HG03460 (cell line): ENCODE measurements around the gene CRYGN.

Source experiments
- ATAC-seq: cut with Tn5 transposase; IDR thresholded peaks from one replicate; pipeline ENCODE4 v1.9.1; 2021; ENCODE audit not compliant: unreplicated experiment

CRYGN gene

DNA sequence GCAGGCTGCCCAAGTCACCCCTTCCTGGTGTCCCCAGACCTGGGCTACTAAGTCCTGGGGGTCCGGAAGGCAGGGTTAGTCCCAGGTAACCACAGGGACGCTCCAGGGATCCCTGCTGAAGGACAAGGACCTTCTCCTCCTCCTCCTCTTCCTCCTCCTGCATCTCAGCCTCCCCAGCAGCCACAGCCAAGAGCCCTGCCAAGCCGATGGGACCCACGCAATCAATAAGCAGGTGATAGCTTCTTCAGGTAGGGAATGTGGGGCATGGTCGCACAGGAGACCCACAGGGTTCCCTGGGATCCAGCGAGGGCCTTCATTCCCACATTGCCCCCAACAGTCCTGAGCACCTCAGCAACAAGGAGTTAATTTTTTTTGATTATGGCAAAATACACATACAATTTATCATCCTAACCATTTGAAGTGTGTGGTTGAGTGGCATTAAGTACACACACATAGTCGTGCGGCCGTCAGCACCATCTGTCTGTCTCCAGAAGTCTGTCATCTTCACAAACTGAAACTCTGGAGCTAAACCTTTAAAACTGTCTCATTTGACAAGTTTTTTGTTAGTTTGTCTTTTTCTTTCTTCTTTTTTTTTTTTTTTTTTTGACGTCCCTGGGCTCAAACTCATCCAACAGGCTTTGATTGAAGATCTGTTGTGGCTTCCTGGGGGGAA lies 12.1 kb downstream of the CRYGN start:
- no peak for ATAC-seq

DNA sequence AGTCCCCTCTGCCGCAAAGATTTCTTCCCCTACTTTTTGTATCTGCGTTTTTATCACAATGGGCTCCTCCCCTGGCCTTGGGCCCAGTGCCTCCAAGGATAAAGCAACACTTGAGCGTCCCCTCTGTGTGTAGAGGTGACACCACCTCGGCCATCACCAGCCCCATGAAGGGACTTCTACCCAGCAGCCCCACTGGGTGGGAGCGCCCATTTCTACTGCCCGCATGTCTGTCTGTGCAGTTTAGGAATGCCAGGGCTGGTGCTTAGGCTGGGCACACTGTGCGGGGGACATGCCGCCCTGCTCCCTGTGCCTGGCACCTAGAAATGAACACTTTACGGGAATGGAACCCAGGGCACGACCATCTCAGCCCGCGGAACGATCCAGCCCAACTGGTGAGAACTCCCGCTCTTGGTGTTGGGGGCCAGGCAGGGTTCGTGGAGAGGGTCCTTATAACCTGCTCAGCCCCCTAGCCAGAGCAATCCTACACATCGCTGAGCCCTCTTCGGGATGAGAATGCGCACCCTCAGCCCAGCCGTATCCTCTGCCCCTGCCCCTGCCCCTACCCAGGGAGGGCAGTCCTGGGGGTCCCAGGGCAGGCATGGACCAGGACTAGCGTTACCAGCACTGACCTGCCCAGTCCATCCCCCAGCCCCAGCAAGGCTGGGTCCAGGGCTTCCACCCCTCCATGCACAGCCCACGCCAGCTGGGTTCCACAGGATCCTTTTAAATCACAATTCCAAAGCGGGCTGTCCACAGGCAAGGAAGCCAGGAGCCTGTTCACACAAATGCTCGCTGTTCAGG lies 12.8 kb downstream of the CRYGN start:
- no peak for ATAC-seq

DNA sequence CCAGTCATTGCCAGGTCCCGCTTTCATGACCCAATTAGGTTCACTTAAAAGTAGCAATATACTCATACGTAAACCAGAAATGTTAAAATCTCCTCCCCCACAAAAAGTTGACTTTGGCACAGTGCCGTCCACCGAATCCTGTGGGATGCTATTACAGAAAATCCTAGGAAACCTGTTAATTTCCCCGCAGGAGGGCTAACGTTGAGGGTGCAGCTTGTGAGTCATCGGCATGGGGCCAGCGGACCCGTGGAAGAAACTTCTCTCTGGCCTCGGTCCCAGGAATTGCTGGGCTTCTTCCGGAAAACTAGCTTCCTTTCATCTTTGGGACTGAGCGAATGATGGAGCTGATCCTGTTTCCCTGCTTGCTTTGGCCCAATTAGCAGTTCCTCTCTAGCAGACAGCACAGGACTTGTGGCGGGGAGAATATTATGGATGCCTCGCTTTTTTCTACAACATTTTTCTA lies 13.5 kb downstream of the CRYGN start:
- no peak for ATAC-seq

DNA sequence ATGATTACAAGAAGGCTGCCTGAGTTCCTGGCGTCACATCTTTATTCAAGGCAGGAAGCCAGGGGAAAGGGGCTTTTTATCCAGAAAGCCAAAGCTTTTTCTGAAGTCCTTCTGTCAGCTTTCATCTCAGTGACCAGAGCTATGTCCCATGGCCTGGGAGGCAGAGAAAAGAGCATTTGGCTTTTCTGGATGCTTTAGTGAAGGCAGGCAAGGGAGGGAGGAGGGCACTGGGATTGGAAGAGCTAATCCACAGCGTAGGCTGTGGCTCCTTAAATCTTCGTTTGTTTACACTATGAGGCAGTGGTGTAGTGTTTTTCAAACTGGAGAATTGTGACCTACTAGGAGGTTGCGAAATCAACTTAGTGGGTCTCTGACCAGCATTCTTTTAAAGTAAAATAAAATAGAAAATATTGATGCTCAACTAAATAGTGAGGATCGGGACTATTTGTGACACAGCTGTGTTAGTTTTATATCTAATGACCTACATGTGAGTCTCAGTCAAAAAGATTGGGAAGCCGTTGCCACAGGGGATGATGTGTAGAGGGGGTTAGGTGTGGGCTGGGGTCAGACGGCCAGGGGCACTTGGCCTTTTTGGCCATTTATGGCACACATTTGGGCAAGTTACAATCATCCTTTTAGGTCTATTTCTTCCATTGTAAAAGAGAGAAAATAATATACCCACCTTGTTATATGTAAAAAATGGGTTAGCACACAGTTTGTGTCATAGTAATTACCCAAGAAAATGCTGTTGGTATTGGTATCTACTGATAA lies 14.1 kb downstream of the CRYGN start:
- no peak for ATAC-seq

DNA sequence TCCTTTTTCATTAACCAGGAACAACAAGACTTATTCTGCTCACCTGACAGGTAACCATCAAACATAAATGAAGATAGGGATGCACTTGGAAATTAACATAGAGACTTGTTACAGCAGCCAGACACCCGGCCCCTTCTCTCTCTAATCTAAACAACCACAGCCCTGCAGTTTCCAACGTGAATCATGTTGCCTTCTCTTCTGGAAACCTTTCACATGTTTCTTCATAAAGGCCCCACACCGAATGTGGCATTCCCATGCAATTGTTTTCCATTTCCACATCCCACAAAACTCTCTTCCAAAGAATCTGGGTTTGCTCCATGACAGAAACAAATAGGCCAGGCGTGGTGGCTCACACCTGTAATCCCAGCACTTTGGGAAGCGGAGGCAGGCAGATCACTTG lies 15.1 kb downstream of the CRYGN start:
- ATAC-seq, result no peak

DNA sequence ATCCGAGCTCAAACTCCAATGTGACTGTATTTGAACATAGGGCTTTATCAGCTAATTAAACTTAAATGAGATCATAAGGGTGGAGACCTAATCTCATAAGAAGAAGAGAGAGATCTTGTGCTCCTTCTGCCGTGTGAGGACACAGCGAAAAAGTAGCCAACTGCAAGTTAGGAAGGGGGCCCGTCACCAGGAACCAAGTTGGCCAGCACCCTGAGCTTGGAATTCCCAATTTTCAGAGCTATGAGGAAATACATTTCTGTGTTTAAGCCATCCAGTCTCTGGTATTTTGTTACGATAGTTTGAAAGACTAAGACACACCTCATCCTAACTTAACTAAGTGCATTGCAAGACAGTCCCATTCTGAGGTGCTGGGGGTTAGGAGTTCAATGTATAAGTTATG lies 16.0 kb downstream of the CRYGN start:
- no peak for ATAC-seq

DNA sequence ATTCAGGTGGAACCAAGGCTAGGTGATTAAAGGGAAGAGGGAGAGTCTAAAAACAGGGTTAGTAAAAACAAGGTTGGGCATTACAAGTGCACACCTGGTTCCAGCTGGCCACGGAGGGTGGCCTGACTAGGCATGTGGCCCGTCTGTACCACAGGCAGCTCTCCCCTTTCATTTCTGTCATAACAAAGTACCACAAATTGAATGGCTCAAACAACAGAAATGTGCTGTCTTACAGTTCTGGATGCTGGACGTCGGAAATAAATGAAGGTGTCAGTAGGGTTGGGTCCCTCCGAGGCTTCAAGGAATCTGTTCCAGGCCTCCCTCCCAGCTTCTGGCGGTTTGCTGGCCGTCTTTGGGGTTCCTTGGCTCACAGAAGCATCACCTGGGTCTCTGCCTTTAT lies 16.7 kb downstream of the CRYGN start:
- no peak for ATAC-seq

DNA sequence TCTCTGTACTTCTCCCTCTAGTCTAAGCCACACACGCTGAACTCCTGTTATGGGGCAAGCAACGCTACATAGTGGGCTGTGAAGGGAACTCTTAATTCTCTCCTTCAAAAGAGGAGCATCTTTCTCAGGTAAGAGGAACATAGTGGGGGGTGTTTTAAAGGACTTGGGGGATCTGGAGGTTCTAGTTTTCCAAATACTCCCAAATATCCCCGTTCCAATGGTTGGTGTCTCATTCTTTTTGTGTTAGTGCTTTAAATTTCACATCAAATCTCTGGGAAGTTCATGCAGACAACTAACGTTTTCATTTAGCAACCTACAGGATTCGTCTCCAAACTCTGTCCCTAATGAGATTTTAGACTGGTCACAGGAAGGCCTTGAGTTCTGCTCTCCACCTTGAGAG lies 17.7 kb downstream of the CRYGN start:
- no peak for ATAC-seq

DNA sequence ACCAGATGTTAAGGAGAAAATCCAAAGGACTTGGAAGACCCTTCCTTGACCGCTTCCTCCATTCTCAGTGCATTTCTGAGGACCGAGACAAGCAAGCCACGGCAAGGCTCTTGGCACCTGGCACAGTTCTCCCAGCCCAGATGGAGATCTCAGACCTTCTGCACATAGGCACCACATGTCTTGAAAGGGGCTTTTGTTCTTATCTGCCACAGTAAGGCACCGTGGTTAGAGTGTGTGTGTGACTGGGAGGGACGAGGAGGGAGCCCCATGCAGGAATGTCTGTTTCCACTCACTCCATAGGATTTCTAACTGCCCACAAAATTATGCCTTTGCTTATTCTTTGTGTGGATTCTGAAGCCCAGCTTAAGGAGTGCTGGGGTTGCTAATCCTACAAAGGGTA lies 19.8 kb downstream of the CRYGN start:
- no peak for ATAC-seq

DNA sequence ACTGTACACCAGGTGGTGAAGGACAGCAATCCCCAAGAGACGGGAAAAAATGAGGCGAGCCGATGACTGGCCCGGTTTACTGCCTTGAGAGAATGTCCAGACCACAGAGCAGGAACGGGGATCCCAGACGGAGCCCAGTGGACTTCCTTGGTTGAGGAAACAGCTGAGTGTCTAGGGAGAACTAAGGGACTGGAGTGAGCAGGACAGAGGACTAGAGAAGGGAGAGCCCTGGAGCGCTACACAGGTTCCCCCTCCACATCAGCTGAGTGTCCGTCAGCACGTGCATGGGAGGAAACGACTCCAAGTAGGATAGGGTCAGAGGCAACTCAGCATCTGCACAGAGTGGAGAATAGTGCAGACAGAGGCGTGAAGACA lies 23.0 kb downstream of the CRYGN start:
- ATAC-seq, result no peak

DNA sequence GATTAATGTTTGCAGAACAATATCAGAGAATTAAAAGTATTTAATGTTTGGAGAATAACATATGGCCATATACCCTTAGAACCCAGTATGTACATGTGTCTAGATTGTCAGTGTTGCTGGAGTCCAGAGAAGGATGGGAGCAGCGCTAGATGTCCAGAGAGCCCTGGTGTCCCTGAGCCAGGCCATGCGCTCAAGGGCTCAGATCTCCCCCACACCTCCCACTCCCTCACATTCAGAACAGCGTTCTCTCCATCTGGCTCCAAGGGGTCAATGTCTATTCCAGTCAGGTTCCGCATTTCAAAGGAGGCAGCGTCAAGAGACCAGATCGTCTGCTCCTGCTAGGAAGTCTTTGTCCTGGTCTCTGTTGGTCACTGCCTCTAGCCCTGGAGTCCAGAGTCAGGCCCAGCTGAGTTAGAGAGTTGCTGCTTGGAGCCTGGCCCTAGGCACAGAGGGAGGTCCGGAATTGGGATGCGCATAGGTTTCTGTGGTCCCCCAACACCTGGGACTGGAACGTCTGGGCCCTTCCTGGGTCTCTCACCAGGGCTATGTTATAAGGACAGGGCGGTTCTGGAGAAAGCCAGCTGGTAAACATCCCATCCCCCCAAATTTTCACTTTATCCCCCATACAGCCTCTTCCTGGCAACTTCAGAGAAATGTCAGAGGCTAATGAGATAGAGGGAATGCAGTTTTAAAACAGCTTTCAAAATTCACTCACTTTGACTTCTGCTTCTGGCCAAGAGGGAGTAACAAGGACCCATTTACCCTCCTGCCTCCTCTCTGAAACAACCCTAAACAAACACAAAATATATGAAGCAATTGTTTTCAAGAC lies 23.6 kb downstream of the CRYGN start:
- ATAC-seq, result no peak

DNA sequence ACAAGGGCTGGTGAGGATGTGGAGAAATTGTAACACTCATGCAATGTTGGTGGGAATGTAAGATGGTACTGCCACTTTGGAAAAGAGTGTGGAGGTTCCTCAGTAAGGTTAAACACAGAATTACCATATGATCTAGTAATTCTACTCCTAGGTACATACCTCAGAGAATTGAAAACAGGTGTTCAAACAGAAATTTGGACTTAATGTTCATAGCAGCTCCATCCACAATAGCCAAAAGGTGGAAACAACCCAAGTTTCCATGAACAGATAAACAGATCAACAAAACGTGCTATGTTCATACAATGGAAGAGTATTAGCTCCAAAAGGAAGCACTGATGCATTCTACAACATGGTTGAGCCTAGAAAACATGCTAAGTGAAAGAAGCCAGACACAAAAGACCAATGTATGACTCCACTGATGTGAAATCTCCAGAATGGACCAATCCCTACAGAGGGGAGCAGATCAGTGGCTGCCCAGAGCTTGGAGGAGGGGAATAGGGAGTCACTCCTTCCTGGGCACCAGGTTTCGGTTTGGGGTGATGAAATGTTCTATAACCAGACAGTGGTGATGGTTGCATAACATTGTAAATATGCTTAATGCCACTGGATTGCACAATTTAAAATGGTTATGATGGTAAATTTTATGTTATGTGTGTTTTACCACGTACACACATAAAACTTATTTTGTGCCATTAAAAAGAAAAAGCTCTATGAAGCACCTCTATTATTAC lies 24.4 kb downstream of the CRYGN start:
- ATAC-seq, result no peak

DNA sequence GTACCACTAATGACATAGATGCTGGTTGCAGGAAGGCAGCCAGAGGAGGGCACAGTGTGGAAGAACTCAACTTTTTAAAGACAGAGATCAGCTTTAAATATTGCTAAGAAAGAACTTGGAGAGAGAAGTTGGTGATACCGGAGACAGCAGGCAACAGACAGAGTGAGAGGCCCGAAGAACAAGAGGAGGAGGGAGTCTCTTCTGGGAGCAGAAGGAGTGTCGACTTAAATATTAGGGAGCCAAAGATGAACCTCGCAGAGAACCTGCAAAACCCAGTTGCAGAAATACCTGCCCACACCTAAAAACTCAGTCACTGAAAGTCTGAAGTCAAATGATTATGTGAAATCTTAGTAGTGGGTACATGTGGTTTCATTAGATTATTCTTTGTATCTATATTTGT lies 26.7 kb downstream of the CRYGN start:
- no peak for ATAC-seq

DNA sequence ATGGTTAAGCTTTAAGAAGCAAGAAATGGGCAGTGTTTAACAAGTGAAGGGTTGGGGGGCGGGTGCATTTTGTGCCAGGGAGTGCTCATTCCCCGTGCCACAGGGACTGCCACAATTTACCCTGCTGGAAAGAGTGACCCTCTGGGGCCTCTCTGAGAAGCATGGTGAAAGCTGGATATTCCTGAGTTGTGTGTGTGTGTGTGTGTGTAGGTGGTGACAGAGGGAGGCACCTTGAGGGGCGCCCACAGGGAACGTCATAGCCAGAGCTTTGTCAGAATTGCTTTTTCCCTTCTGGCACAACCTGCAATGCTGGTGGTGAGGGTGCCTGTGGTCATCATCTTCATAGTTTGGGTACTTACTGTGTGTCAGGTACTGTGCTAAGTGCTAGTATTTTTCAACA lies 27.6 kb downstream of the CRYGN start:
- no peak for ATAC-seq

DNA sequence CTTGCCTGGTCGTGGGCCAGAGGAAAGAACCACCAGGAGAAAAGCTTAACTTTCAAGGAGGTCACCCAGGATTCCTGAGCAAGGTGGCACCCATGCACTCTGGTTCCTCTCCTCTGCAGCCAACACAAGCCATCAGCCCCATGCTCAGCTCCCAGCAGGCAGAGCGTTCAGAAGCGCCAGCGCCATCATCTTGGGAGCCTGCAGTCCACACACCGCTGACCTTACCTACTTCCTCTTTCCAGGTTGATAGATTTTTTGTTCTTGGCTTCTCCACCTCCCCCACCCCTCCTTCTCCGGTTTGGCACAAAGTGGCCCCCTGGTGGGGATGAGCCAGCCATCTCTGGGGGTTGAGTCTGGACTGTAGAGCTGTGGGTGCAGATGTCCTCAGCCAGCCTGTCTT lies 28.4 kb downstream of the CRYGN start:
- ATAC-seq, result no peak

DNA sequence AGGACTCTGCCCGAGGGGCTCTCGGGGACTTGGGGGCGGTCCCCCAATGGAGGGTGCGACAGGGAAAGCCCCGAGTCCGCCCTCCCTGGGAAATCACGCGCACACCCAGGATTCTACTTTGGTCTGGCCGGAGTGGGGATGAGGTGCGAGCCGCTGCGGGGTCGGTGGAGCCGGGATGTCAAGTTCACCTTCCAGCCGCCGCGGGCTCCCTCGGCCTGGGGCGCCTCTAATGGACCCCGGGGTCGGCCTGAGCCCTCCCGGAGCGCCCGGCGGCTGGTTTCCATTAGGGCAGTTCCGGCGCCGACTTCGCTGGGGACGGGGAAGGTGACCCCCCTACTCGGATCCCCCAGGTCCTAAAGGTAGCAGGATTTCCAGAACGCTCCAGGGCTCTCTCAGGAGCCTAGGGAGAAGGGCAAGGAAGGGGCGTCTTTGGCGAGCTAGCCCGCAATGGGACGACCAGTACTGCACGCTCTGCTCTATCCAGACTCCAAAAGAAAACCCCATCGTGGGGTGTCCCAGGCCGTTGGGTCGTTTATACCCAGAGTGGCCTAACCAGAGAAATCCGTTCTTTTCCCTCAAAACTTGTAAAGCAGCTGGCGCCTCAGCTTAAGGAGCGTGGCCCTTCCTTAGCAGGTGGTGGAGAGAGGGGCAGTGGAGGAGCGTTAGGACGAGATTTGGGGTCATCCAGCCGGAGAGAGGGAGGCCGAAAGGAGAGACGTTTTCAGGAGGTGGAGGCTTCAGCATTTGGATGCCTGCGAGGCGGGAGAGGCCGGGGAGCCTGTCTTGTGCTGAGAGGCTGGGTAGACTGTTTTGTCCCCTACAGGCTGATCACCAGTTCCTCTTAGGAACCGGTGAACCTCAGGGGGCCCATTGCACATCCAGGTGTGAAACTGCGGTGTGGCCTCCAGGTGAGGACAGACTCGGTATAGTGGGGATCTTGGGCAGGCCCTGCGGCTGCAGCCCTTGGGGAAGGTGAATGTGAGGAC lies 29.2 kb downstream of the CRYGN start:
- ATAC-seq, result no peak

DNA sequence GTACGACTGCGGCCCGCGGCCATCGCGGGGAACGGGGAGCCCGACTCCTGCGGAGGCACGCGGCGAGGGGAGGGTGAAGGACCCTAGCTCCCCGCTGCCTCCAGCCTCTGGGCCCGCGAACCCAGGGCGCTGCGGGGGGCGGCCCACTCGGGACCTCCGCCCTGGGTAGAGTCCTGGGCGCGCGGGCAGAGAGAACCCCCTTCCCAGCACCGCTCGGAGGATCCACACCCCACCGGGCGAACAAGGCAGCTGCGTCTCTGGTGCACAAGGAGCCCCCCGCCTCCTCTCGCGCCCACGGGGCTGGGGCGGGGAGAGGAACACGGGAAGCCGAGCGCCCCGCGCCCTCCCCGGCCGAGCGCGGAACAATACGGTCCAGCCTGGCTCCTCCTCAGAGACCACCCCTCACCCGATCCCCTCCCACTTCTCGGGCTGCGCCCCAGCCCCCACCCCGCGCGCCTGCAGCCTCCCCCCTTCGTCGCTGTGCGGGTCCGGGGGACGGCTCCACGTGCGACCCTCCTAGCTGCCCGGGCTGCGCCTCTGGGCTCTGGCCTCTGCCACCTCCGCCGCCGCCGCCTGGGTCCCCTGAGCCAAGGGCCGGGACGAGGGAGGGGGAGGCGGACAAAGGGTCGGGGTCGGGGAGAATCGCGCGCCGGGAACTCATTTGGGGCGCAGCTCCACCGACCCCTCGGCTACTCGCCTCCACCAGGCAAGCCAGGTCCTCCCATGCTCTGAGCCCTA lies 30.1 kb downstream of the CRYGN start, which contains the start of gene WDR86:
TSS of gene WDR86 (minus strand) at position 372 of the 738 bp plus-strand sequence. CDS start 449 bp downstream, outside the sequence.
- ATAC-seq, result no peak
